Fibroblast of gingiva (primary cell): ENCODE measurements around the gene NBL1.
A peak's percentile ranks its signal among the peaks of the same experiment; 100 is the strongest.

ENCODE experiments used
- DNase-seq: peaks from one replicate; pipeline ENCODE4 v3.0.0-alpha.2; 2011; ENCODE audit warnings: low read depth

Gene NBL1

DNA sequence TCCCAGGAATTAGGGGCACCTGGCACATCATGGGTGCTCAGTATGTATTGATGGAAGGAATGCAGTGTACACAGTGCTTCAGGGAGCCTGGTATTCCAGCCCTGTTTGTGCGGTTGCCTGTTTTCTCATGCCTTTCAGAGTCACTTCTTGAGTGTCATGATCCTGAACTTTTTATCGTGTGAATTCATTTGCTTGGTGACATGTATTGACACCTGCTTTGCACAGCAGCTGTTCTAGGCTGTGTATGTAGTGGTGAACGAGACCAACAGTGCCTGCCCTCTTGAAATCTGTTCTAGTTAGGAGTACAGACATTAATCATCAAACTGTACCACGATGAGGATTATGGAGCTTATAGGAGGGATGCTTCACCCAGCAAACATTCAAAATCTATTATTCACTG lies 26.7 kb downstream of the NBL1 start:
- no peak for DNase-seq

- no peak for DNase-seq
These were observed 28.1 kb downstream of the NBL1 start for GRCh38 chr1:19672237-19672636.

DNA sequence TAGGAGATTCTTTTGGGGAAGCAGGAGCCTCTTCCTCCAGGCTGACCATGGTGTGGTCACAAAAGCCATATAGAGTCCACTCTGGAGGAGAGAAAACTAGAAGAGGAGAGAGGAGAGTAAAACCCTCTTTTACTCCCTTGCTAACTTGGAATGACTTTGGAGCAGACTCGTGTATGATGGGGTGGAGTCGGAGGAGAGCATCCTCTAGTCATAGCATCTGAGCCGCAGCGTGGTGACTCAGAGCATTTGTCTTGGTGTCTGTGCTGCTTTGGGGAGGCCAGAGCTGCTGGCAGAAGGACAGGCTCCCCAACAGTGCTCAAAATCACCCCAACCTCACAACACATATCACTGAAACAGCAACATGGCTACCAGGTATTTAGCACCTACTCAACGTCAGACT lies 31.7 kb downstream of the NBL1 start:
- DNase-seq: no peak

GRCh38 chr1:19676438-19676922 lies 32.4 kb downstream of the NBL1 start:
- peak; percentile 32 for DNase-seq

GRCh38 chr1:19678493-19678892 lies 34.4 kb downstream of the NBL1 start:
- no peak for DNase-seq

GRCh38 chr1:19678931-19679453 lies 34.9 kb downstream of the NBL1 start:
- DNase-seq: no peak

DNA sequence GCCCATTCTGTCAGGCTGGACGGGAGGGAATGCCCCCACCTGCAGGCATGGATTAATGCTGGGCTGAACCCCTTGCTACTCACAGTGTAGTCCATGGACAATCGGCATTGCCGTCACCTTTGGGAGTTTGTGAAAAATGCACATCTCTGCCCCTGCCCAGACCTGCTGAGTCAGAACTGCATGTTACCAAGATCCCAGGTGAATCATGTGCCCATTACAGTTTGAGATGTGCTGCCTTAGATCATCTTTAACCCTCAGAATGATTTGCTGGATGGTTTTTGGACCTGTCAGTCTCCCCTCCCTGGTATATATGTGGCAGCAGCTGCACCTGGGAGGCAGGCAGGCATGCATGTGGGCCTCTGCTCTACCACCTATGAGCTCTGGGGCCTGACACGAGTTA lies 35.6 kb downstream of the NBL1 start:
- DNase-seq: no peak

- no peak for DNase-seq
These were observed 36.5 kb downstream of the NBL1 start for GRCh38 chr1:19680644-19681043.

DNA sequence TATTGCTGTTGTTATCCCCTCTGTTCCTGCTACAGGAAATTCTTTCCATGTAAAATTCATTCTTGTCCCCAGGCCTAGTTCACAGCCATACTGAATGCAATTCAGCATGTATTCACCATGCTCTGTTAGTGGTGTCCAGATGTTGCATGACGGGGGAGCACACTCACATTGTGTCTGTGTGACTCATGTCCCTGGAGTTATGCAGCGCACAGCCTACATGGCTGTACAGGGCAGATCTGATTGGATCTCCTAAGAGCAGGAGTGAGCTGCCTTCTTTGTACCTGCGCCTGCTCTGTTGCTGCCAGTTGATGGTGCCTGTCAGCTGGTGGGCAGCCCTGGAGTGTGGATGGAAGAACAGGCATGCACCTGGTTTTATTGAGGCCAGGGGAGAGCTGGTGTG lies 38.1 kb downstream of the NBL1 start:
- peak; percentile 89 for DNase-seq

GRCh38 chr1:19682901-19683300 lies 38.8 kb downstream of the NBL1 start:
- DNase-seq: no peak

GRCh38 chr1:19683351-19683750 lies 39.2 kb downstream of the NBL1 start:
- DNase-seq: no peak

DNA sequence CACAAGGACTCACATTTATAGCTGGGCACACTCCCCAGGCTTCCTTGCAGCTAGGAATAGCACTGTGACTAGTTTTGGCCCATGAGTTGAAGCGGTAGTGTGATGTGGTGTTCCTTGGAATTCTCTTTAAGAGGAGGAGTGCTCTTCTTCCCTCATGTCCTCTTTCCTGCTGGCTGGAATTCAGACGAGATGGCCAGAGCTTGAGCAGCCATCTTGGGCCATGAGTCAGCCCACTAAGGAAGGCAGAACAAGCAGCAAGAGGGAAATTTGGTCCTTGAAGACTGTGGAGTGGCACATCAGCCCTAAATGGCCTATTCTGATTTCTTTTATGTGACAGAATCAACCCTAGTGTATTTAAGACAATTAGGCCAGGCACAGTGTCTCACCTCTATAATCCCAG lies 40.6 kb downstream of the NBL1 start:
- DNase-seq: no peak

GRCh38 chr1:19685994-19686393 lies 41.9 kb downstream of the NBL1 start:
- no peak for DNase-seq

- DNase-seq: no peak
These were observed 43.3 kb downstream of the NBL1 start for GRCh38 chr1:19687414-19687813.

DNA sequence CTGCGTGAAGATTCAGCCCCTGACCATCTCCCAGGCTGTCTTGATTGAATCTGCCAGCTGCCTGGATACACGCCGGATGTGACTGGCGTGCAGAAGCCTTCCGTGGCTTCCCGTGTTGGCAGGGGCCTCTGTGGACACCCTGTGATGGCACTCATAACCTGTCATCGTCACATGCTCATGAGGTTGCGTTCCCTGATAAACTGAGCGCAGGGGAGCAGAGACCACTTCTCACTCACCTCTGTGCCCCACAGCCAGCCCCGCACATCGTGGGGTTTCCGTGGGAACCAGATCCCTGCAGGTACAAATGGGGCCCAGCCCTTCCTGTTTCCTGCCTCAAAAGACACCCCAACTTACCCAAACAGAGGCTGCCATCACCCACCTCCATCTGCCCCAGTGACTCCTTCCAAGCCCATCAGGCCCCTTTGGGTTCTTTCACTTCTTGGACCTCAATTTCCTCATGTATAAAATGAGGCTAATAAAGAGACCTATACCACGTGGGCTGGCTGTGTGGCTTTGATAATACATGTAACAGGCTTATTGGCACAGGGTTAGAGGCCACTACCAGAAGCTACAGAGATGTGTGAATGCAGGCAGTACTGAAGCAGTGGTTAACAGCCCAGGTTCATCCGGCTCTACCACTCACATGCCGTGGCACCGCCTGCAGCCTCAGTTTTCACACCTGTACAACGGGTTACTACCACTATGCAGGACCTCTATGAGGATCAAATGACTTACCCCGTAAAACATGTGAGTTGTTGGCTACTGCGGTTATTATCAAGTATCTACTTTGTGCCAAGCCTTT lies 44.1 kb downstream of the NBL1 start:
- DNase-seq: no peak

DNA sequence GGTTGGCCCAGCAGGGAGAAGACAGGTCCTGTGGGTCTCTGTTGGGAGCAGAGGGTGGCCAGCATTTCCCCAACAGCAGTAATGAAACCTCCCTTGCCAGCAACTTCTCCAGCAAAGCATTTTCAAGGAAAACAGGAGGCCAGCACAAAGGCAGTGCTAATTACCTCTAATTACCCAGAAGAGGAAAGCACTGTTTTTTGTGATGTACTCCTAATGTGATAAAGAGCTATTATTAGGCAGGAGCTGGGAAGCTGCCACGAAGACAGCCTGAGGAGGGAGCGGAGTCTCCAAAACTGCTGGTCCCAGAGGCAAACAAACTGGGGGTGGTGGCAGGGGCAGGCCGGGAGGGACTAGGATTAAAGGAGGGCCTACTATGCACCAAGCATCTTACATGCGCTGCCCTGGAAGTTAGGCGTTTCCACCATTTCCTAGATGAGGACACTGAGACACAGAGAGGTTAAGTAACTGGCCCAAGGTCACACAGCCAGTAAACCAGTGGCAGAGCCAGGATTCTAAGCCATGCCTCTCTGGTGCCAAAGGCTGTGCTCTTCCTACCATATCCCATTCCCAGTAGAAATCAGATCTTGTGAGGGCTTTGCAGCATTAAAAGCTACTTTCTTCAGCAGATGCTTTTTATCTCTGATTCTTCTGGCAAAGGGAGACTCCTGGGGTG lies 45.1 kb downstream of the NBL1 start:
- DNase-seq: no peak

DNA sequence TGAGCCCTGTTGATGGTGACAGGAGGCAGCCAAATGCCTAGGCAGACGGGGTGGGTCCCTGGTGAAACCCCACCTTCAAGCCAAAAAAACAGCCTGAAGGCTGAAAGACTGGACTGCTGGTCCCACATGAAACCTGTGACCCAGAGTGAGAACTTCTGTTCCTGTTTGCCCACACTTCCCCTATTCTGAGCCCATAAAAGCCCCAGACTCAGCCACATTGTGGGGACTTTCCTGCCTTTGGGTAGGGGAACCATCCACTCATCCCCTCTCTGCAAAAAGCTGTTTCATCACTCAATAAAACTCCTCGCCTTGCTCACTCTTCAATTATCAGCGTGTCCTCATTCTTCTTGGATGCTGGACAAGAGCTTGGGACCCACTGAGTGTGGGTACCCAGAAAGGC lies 45.7 kb downstream of the NBL1 start:
- DNase-seq: no peak

GRCh38 chr1:19690342-19690741 lies 46.2 kb downstream of the NBL1 start:
- no peak for DNase-seq

GRCh38 chr1:19694298-19694697 lies 50.2 kb downstream of the NBL1 start:
- DNase-seq: no peak

DNA sequence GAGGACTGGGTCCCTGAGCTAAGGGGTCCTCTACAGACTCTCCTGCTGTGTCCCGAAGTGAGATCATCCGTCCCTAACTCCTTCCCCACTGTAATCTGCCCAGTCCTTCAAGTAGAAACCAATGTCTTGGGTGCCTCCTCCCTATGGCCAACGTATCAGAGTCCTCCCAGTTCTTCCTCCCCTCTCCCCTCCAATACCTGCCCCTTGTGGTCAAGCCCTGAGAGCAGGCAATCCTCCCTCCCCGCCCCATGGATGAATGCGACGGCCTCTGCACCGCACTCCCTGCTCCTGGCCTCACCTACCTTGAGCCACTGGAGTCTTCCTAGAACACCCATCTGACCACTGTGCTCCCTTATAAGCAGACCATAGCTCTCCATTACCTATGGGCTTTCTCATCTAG lies 51.7 kb downstream of the NBL1 start:
- DNase-seq: no peak

- DNase-seq: no peak
These were observed 52.7 kb downstream of the NBL1 start for GRCh38 chr1:19696820-19697219.

- DNase-seq: no peak
These were observed 54.1 kb downstream of the NBL1 start for GRCh38 chr1:19698181-19698580.

DNA sequence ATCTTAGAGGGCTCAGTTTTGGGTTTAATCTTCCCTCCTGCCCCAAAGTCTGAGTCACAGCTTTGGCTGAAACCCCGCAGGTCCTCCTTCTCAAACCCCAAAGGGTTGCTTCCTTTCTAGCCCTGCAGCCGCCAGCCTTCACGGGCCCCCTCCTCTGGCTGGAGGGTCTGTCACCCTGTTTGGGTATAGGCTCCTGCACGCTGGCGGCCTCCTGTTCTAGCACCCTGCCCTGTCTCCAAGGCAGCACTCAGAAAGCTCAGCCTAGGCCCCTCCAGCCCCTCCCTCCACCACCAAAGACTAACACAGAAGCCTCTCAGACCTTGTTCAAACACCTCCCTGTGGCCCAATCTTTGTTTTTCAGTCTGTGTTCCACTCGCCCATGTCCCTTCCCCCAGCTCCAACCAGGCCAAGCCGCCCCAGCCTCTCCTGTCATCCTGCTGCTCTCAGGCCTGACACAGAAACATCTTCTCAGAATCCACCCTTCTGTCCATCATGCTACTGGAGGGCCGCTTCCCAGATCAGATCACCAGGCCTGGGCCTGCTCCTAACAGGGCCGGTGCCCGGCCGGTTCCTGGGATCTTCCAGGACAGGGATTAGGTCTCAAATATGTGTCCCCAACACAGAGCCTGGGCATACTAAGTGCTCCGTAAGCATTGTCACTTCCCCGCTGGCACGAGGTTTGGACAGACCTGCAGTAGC lies 56.1 kb downstream of the NBL1 start:
- DNase-seq: no peak
